PC-9 (cell line): ENCODE measurements around the gene ACOXL.

ENCODE experiments used
- EZH2 ChIP-seq: fragments of 200-600 bp; sonication (generic); IDR thresholded peaks from 2 replicates; pipeline ENCODE4 v1.8.0; 2017; ENCODE audit warnings: antibody characterized with exemption, low read depth
- TF ChIP-seq, protein P1 (sequence below): fragments of 200-600 bp; sonication (generic); conservative IDR thresholded peaks from 2 replicates; pipeline ENCODE4 v1.6.1; 2017; ENCODE audit warnings: mixed run types, antibody characterized with exemption, mild to moderate bottlenecking, moderate library complexity

DNA sequence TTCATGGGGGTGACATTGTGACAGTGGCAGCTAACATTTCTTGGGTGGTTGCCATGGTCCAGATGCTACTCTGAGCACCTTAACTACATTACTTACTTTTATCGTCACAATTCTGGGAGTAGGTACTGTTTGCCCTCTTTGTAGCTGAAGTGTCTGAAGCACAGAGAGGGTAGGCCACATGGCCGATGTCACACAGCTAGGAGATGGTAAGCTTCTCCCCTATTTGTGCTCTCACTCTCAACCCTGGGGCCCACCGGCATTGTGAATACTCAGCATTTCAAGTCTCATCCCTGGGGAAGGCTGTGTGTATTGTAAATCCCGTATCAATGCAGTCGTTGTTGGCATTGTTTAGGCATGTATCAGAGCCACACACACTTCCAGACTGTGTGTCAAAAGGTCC is 136.6 kb downstream of the ACOXL start:
- TF ChIP-seq, protein P1, sequence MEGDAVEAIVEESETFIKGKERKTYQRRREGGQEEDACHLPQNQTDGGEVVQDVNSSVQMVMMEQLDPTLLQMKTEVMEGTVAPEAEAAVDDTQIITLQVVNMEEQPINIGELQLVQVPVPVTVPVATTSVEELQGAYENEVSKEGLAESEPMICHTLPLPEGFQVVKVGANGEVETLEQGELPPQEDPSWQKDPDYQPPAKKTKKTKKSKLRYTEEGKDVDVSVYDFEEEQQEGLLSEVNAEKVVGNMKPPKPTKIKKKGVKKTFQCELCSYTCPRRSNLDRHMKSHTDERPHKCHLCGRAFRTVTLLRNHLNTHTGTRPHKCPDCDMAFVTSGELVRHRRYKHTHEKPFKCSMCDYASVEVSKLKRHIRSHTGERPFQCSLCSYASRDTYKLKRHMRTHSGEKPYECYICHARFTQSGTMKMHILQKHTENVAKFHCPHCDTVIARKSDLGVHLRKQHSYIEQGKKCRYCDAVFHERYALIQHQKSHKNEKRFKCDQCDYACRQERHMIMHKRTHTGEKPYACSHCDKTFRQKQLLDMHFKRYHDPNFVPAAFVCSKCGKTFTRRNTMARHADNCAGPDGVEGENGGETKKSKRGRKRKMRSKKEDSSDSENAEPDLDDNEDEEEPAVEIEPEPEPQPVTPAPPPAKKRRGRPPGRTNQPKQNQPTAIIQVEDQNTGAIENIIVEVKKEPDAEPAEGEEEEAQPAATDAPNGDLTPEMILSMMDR: no peak
- TF ChIP-seq EZH2: no peak
